Measurements from ENCODE around the gene IFIT3. TPM values are rescaled to one million over a fixed set of nuclear protein-coding genes. Genes with fewer than 3 reads are reported as not detected.

The IFIT3 gene
- total RNA-seq, 1 donor from 2014 or later, result 6.9 TPM

GRCh38 chr10:89368129-89368528 lies 40.3 kb downstream of the IFIT3 start:
- Histone ChIP-seq H3K9me3 (replicated peaks) (no peaks in the 10 kb centered on the region), H3K4me3 (no peak overlapping the region), H3K27me3 (ENCODE audit: low read depth) (no peaks in the 10 kb centered on the region), H3K4me1 (peaks cover 45% of the 10 kb centered on the region), H3K27ac (replicated peaks) (no peak overlapping the region), H3K36me3 (no peaks in the 10 kb centered on the region)
- DNase-seq, result no peak
- no peak for TF ChIP-seq CTCF (IDR thresholded peaks at IDR 0.05; ENCODE audit: borderline replicate concordance)
- intact Hi-C loops (cut with micrococcal nuclease), result no loop called here

- Histone ChIP-seq H3K36me3 (no peaks in the 10 kb centered on the region), H3K27me3 (ENCODE audit: low read depth) (no peaks in the 10 kb centered on the region), H3K4me3 (no peak overlapping the region), H3K27ac (replicated peaks) (peak overlapping the region; percentile 14), H3K9me3 (replicated peaks) (no peaks in the 10 kb centered on the region), H3K4me1 (peaks cover 50% of the 10 kb centered on the region)
- no peak for DNase-seq
- peak; percentile 63 for TF ChIP-seq CTCF (IDR thresholded peaks at IDR 0.05; ENCODE audit: borderline replicate concordance)
- intact Hi-C loops (cut with micrococcal nuclease), result no loop called here
These were observed 41.6 kb downstream of the IFIT3 start for GRCh38 chr10:89369156-89370105.

- H3K4me1 ChIP-seq, result peaks cover 59% of the 10 kb centered on the region
- intact Hi-C loops (cut with micrococcal nuclease), result no loop called here
These were observed 43.3 kb downstream of the IFIT3 start for GRCh38 chr10:89371079-89371478.

GRCh38 chr10:89371987-89372386 lies 44.2 kb downstream of the IFIT3 start:
- peaks cover 59% of the 10 kb centered on the region for H3K4me1 ChIP-seq
- no peaks in the 10 kb centered on the region for H3K27me3 ChIP-seq (ENCODE audit: low read depth)
- no peak overlapping the region for H3K27ac ChIP-seq (replicated peaks)
- H3K4me3 ChIP-seq, result no peak overlapping the region
- H3K9me3 ChIP-seq (replicated peaks), result no peaks in the 10 kb centered on the region
- TF ChIP-seq CTCF (IDR thresholded peaks at IDR 0.05; ENCODE audit: borderline replicate concordance), result no peak
- no peaks in the 10 kb centered on the region for H3K36me3 ChIP-seq
- DNase-seq, result no peak
- intact Hi-C loops (cut with micrococcal nuclease), result no loop called here

More at GRCh38 chr10:89371079-89371478, 43.3 kb downstream of the IFIT3 start:
- TF ChIP-seq CTCF (IDR thresholded peaks at IDR 0.05; ENCODE audit: borderline replicate concordance), result no peak
- H3K36me3 ChIP-seq, result no peaks in the 10 kb centered on the region
- no peak for DNase-seq
- no peak overlapping the region for H3K4me3 ChIP-seq
- H3K27me3 ChIP-seq (ENCODE audit: low read depth), result no peaks in the 10 kb centered on the region
- H3K9me3 ChIP-seq (replicated peaks), result no peaks in the 10 kb centered on the region
- no peak overlapping the region for H3K27ac ChIP-seq (replicated peaks)

- peak overlapping the region; percentile 86 for H3K27ac ChIP-seq (replicated peaks)
- peaks cover 39% of the 10 kb centered on the region for H3K4me1 ChIP-seq
- no peaks in the 10 kb centered on the region for H3K27me3 ChIP-seq (ENCODE audit: low read depth)
- H3K36me3 ChIP-seq, result no peaks in the 10 kb centered on the region
- DNase-seq, result peak; percentile 69
- intact Hi-C loops (cut with micrococcal nuclease), result no loop called here
- TF ChIP-seq CTCF (IDR thresholded peaks at IDR 0.05; ENCODE audit: borderline replicate concordance), result no peak
- peak overlapping the region; percentile 32 for H3K4me3 ChIP-seq
- no peaks in the 10 kb centered on the region for H3K9me3 ChIP-seq (replicated peaks)
These were observed 46.3 kb downstream of the IFIT3 start for GRCh38 chr10:89373916-89374711.
